Measurements from ENCODE around the gene PTGDS.

The PTGDS gene

DNA sequence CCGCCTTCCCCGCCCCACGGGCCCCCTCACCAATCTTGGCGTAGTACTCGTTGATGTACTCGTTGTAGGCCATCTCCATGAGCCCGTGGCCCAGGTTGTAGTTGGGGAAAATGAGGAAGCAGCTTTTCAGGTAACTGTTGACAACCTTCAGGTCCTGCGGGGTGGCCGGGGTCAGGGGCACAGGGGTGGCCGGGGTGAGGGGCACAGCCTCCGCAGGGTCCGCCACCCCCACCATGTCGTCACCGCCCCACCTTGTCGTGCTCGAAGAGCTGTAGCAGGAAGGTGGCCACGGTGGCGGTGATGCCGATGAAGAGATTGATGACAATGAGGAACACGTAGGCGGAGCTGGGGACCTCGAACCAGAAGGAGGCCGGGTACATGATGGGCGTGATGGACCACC lies 33.9 kb downstream of the PTGDS start:
- H3K27ac ChIP-seq, result no peak overlapping the region
- no peak for TF ChIP-seq ZFX (IDR thresholded peaks at IDR 0.05; ENCODE audit: borderline replicate concordance)
- TF ChIP-seq, protein P1, sequence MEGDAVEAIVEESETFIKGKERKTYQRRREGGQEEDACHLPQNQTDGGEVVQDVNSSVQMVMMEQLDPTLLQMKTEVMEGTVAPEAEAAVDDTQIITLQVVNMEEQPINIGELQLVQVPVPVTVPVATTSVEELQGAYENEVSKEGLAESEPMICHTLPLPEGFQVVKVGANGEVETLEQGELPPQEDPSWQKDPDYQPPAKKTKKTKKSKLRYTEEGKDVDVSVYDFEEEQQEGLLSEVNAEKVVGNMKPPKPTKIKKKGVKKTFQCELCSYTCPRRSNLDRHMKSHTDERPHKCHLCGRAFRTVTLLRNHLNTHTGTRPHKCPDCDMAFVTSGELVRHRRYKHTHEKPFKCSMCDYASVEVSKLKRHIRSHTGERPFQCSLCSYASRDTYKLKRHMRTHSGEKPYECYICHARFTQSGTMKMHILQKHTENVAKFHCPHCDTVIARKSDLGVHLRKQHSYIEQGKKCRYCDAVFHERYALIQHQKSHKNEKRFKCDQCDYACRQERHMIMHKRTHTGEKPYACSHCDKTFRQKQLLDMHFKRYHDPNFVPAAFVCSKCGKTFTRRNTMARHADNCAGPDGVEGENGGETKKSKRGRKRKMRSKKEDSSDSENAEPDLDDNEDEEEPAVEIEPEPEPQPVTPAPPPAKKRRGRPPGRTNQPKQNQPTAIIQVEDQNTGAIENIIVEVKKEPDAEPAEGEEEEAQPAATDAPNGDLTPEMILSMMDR (IDR thresholded peaks at IDR 0.05), result no peak

DNA sequence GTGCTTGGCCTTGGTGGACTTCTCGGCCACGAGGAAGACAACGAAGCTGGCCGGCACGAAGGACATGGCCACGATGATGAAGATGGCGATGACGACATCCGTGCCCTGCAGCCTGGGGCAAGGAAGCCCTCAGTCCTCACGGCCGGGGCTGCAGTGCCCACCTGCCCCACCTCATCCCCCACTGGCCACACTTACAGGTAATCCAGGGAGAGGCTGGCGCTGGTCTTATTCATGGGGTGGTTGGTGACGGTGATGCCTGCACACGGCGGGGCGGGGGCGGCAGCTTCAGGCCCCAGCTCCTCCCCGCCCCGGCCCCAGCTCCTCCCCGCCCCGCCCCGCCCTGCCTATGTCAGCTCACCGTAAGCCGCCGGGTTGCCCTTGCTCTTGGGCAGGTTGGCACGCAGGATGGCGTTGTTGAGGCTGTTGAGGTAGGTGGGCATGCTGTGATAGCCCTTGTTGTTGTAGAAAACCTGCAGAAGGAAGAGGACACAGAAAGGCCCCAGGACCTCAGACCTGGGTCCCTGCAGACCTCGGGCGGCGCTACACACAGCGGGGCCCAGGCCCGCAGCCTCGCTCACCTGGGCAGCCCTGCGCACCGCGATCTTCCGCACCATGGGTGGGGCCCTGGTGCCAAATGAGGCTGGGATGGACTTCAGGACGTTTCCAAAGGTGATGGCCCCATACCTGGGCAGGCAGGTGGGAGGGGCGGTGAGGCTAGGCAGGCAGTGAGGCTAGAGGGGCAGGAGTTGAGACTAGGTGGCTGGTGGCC lies 34.8 kb downstream of the PTGDS start:
- TF ChIP-seq, protein P1 (IDR thresholded peaks at IDR 0.05), result no peak
- H3K27ac ChIP-seq, result no peak overlapping the region

DNA sequence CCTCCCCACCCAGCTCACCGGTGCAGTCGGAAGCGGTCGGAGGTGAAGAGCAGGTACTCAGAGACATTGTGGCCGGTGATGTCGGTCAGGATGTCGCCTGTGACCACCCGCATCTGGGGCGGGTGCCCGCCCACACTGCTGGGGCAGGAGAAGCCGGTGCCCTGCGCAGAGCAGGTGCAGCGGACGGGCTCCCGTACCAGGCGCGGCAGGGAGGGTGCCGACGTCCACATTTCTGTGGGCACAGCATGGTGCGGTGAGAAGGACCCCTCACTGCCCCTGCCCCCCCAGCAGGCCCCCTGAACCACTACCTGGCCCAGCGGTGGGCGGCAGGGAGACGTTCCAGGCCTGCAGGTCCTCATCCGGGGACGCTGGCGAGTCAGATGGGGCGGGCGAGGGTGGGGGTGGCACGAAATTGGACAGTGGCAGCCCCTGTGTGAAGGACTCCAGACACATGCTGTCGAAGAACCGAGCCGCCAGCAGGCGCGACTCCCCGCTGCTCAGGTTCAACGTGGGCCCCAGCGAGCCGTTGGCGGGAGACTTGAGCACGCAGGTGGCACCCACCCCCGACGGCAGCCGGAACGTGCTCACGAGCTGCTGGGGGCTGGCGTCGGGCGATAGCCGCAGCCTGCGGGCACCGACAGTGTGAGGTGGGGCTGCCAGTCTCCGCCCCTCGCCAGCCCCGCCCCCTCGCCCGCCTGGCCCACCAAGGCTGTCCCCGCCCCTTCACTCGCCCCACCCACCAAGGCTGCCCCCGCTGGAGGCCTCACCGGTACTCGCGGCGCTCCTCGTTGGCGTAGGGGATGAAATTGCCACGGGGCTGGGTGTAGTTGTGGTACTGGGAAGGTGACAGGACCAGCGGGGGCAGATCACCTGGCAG lies 35.6 kb downstream of the PTGDS start:
- no peak for TF ChIP-seq ZFX (IDR thresholded peaks at IDR 0.05; ENCODE audit: borderline replicate concordance)
- TF ChIP-seq, protein P1 (IDR thresholded peaks at IDR 0.05), result no peak

DNA sequence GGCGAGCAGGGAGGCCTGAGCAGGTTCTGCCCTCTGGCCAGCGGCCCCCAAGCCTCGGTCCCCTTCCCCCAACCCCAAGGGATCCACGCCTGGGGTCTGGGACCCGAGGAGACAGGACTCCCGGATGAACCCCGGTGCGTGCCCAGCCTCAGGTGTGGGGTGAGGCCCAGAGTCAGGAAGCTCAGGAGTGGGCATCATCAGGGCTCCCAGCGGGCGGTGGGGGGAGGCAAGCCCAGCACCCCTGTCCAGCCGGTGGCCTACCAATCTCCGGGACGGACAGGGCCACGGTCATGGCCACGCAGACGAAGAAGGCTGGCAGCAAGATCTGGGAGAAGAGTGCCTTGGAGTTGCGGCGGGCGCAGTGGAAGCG lies 36.3 kb downstream of the PTGDS start:
- H3K27ac ChIP-seq, result no peak overlapping the region
- TF ChIP-seq ZFX (IDR thresholded peaks at IDR 0.05; ENCODE audit: borderline replicate concordance), result no peak
- TF ChIP-seq, protein P1 (IDR thresholded peaks at IDR 0.05), result no peak

More for the DNA sequence above, 35.6 kb downstream of the PTGDS start:
- no peak overlapping the region for H3K27ac ChIP-seq

DNA sequence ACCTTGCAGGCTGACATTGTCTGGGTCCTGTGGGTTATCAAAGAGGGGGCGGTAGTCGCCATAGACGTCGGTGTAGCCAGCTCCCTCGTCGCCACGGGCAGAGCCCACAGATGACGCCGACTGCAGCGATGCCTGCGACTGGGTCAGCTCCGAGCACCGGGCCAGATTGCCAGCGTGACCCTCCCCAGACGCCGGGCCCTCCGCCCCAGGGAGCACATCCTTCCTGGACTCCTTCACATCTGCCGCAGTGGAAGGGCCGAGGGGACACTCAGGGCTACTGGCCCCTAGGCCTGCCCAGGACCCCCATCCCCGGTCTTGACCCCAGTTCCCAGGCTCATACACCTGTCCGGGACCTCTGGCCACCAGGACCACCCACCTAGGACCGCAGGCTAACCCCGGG lies 36.9 kb downstream of the PTGDS start:
- no peak overlapping the region for H3K27ac ChIP-seq
- TF ChIP-seq ZFX (IDR thresholded peaks at IDR 0.05; ENCODE audit: borderline replicate concordance), result no peak
- TF ChIP-seq, protein P1 (IDR thresholded peaks at IDR 0.05), result no peak

DNA sequence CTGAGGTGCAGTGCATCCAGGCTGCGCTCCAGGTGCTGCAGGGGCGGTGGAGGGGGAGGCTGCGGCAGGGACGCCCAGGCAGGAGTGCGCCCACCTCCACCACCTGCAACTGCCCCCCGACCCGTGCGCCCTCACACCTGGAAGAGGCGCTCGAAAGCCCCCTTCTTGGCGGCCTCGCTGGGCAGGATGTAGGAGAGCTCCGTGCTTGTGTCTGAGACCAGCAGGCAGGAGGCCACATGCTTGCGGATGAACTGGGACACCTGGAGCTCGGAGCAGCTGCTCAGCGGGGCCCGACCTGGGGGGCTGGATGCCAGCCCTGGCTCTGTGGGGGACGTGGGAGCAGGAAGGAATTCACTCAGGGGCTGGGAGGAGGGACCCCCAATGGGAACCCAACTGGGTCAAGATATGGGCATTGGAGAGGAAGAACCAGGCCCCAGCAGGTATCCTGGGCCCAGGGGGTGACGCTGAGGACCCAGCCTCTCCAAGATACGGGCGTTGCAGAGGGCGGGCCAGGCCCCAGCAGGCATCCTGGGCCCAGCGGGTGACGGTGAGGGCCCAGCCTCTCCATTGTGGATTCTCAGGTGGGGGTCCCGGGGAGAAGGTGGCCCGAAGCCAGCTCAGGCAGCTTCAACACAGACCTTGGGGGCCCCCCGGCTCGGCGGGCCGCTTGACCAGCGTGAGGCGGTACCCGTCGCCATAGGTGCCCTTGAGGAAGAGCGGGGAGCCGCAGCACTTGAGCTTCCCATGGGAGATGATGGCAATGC lies 37.7 kb downstream of the PTGDS start:
- TF ChIP-seq ZFX (IDR thresholded peaks at IDR 0.05; ENCODE audit: borderline replicate concordance), result no peak
- TF ChIP-seq, protein P1 (IDR thresholded peaks at IDR 0.05), result no peak
- no peak overlapping the region for H3K27ac ChIP-seq
